NCI-H526 (cell line): ENCODE data around the gene ANKRD17.

ENCODE experiments used
- DNase-seq, 2 experiments: peaks; one replicate each; lab custom pipeline; 2025; lab: John Stamatoyannopoulos, UW

Gene ANKRD17

GRCh38 chr4:73129319-73129718 lies 129.3 kb downstream of the ANKRD17 start:
- DNase-seq: no peak

DNA sequence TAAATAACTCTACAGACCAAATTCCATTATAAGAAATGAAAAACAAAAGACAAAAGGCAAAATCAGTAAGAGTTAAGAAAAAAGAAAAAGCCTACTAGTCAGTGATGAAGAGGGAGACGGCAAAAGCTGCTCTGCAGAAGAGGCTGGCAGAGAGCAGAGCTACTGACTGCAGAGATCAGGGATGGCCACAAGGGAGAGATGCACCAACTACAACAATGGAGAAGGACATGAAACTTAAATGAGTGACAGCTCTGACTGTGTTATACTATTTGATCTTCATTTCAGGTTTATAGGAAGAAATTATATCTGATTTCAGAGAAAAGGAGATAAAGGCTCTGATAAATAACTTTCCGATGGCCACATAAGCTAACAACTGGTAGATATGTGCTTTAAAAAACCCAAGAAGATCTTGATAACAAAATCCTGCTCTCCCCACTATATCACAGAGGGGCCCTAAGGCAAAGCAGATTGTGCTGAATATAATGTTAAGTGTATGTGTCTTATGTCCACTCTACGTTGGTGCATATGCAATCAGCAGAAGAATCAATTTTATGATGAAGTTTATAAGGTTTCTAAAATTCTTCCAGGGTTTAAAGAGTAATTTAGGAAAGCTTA lies 130.7 kb downstream of the ANKRD17 start:
- peak in 1 of 2 experiments; percentile 6 for DNase-seq

GRCh38 chr4:73109493-73109892 lies 149.1 kb downstream of the ANKRD17 start:
- no peak for DNase-seq

GRCh38 chr4:73104695-73105094 lies 153.9 kb downstream of the ANKRD17 start:
- DNase-seq: no peak

- no peak for DNase-seq
Observed at GRCh38 chr4:73103799-73104503, 154.6 kb downstream of the ANKRD17 start.

DNA sequence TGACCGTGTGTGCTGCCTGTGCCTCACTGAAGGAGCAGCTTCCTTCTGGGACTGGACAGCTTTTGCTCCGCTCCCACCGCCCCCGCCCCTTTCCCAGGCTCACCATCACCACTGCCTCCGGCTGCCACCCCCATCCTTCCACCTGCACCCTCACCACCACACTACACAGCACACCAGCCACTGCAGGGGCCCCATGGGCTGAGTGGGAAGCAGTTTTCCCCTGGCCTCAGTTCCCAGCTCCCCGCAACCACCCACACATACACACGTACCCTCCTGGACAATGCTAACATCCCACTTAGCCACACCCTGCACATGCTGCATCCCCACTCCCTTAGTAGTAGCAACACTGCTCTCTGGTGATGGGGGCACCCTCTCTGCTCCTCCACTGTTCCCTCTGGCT lies 159.5 kb downstream of the ANKRD17 start:
- no peak for DNase-seq

- DNase-seq: no peak
Observed at GRCh38 chr4:73098713-73099112, 159.9 kb downstream of the ANKRD17 start.

DNA sequence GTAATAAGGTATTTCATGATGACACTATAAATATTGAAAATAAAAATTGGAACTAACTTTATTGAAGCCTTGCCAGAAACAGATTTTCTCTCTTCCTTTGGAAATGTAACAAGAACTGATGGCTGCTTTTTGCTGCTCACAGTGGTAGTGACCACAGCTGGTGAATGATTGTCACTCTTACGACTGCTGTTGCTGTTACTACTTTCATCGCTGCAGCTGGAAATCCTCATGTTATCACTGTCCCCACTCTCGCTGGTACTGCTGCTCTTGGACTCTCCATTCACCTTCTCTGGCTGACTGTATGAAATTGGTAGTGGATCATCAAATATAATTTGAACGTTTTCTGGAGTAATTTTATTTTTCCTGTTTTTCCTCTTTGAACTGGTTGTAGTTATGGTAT lies 160.6 kb downstream of the ANKRD17 start:
- no peak for DNase-seq

GRCh38 chr4:73092868-73093267 lies 165.7 kb downstream of the ANKRD17 start:
- no peak for DNase-seq

GRCh38 chr4:73090738-73091137 lies 167.9 kb downstream of the ANKRD17 start:
- no peak for DNase-seq

DNA sequence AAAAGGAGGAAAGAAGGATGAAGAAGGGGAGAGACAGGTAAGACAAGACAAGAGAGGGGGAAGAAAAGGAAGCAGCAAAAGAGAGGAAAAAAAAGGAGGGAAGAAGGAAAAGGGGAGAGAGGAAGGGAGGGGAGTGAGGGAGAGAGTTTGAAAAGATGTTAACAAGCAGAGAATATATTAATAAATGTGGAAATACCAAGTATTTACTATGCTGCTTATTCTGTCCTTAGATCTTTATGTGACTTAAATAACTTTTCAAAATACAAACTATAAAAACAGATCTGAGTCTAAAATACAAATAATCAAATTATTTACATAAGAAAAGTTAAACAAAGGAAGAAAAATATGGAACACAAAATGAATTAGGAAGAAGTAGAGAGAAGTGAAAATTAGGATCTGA lies 170.7 kb downstream of the ANKRD17 start:
- no peak for DNase-seq

GRCh38 chr4:73086095-73086868 lies 172.3 kb downstream of the ANKRD17 start:
- DNase-seq: no peak

GRCh38 chr4:73080789-73081188 lies 177.8 kb downstream of the ANKRD17 start:
- no peak for DNase-seq

GRCh38 chr4:73075832-73076231 lies 182.8 kb downstream of the ANKRD17 start:
- DNase-seq: no peak

DNA sequence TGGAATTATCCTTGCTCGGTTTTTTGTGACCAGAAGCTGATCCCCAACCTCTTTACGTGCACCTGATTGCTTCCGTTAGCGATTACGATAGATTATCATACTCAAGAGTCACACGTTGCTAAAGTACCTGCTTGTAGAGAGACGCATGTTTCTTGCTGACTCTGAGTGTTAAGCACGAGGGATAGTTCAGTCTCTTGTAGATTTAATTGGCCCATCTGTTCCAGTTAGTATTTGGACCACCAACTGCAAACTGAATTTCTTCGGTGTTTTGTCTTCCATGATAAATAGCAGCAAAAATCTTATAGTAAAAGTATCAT lies 188.6 kb downstream of the ANKRD17 start:
- DNase-seq: peak in 1 of 2 experiments; percentile 58

GRCh38 chr4:73069338-73070073 lies 189.1 kb downstream of the ANKRD17 start, which contains the start of gene COX18:
Gene COX18 (minus strand): TSS chr4:73069716. CDS start chr4:73069649, 67 bp downstream.
- DNase-seq: peak; percentile 90 to 96

DNA sequence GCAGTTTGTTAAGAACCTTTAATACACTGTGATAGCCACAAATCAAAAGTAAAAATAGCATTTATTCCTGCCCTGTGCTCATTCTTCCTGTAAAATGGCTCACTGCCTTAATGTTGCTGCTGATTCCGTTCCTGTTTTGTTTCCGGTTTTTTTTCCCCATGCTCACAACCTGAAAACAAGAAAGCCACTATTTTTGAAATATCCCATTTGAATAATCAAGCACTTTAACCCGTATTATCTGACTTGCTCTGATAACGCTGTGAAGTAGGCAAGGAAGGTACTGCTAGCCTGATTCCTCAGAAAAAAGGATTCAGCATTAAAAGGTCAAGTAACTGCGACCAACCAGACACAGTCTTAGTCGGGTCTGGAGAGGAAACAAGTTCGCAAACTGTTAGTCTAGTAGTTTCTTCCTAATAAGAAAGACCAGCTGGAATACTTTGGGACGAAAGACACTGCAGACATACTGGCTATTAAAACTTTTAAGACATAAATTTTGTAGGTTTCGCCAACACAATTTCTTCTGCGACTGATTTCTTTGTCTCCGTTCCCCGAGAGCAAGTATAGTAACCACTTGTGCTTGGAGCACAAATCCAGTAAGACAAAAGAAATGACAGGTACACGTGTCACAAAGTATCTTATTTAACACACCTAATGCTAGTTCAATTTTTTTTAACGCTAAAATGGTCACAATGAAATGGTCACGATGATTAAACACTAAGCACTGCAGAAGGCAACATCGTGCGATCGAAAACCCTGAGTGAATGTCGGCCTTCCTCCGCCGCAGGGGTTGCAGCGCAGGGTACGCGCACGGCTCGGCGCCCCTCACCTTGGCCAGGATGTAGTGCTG lies 189.9 kb downstream of the ANKRD17 start:
- DNase-seq: peak; percentile 42 to 58

- peak in 1 of 2 experiments; percentile 14 for DNase-seq
Observed at GRCh38 chr4:73067971-73068394, 190.6 kb downstream of the ANKRD17 start.

DNA sequence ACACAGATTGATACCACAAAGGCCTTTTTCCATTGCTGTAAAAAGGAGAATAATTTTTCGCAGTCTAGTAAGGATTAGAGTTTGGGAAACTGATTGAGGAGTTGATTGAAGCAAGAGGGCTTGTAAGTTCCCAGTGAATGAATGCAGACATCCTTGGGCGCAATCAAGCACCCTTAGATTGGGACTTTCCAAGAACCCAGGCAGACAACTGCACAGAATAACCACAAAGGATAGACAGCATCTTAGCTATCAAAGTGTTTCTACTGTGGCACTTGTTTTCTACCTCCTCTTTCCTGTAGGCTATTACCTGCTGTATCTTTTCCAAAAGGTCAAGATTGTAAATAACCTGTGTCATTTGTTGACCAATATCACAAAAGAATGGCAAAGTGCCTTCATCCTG lies 191.7 kb downstream of the ANKRD17 start:
- DNase-seq: no peak

DNA sequence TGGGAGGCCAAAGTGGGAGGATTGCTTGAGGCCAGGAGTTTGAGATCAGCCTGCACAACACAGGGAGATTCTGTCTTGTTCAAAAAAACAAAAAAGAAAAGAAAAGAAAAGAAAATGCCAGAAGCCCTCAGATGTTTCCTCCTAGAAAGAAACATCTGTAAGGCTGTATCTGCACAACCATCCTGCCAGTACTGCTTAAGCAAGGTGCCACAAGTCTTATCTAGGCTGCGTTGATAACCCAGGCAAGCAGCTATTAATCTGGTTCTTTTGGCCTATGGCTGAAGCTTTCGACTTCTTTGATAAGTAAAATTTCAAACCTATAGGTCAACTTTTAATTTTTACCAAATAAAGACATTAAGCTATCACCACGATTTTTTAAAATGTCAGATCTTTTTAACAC lies 192.2 kb downstream of the ANKRD17 start:
- no peak for DNase-seq

GRCh38 chr4:73064536-73064935 lies 194.1 kb downstream of the ANKRD17 start:
- DNase-seq: no peak
